AG08396 (cell line): ENCODE data around the gene PARD3B.

Experiments used
- DNase-seq: peaks from one replicate; pipeline ENCODE4 v3.0.0; 2012; ENCODE audit warnings: low spot score, mixed read lengths

PARD3B gene

GRCh38 chr2:205138735-205139134 lies 593.5 kb downstream of the PARD3B start:
- no peak for DNase-seq

GRCh38 chr2:205139822-205140463 lies 594.7 kb downstream of the PARD3B start:
- DNase-seq: no peak

GRCh38 chr2:205141381-205141780 lies 596.1 kb downstream of the PARD3B start:
- DNase-seq: no peak

GRCh38 chr2:205145888-205146287 lies 600.6 kb downstream of the PARD3B start:
- DNase-seq: no peak

GRCh38 chr2:205148755-205149154 lies 603.5 kb downstream of the PARD3B start:
- no peak for DNase-seq

- DNase-seq: no peak
Measured at GRCh38 chr2:205156457-205156856, 611.2 kb downstream of the PARD3B start.

GRCh38 chr2:205158404-205158803 lies 613.1 kb downstream of the PARD3B start:
- no peak for DNase-seq

GRCh38 chr2:205161156-205161839 lies 616.0 kb downstream of the PARD3B start:
- DNase-seq: no peak

- no peak for DNase-seq
Measured at GRCh38 chr2:205166745-205167144, 621.5 kb downstream of the PARD3B start.

GRCh38 chr2:205169012-205169411 lies 623.7 kb downstream of the PARD3B start:
- no peak for DNase-seq

GRCh38 chr2:205169464-205169863 lies 624.2 kb downstream of the PARD3B start:
- no peak for DNase-seq

GRCh38 chr2:205170399-205170798 lies 625.1 kb downstream of the PARD3B start:
- DNase-seq: no peak

- no peak for DNase-seq
Measured at GRCh38 chr2:205171261-205171940, 626.1 kb downstream of the PARD3B start.

GRCh38 chr2:205175831-205176230 lies 630.6 kb downstream of the PARD3B start:
- no peak for DNase-seq

GRCh38 chr2:205176546-205176945 lies 631.3 kb downstream of the PARD3B start:
- DNase-seq: no peak

- DNase-seq: no peak
Measured at GRCh38 chr2:205177546-205177945, 632.3 kb downstream of the PARD3B start.

GRCh38 chr2:205180730-205181129 lies 635.5 kb downstream of the PARD3B start:
- no peak for DNase-seq

- no peak for DNase-seq
Measured at GRCh38 chr2:205187731-205188130, 642.5 kb downstream of the PARD3B start.

GRCh38 chr2:205188239-205189138 lies 643.2 kb downstream of the PARD3B start:
- peak; percentile 41 for DNase-seq

- DNase-seq: no peak
Measured at GRCh38 chr2:205189301-205189700, 644.0 kb downstream of the PARD3B start.

GRCh38 chr2:205190528-205190927 lies 645.3 kb downstream of the PARD3B start:
- no peak for DNase-seq

- DNase-seq: no peak
Measured at GRCh38 chr2:205193125-205193835, 648.0 kb downstream of the PARD3B start.
